Stomach (tissue), 9 donors: ENCODE measurements around the gene NCAPD3. TPM values are rescaled to one million over a fixed set of nuclear protein-coding genes. Genes with fewer than 3 reads are reported as not detected.

Experiments used
- DNase-seq, 2 donors: peaks; one replicate each; pipeline versions ENCODE4 v3.0.0 to v3.0.0-alpha.2; 2013 to 2019
- H3K27ac ChIP-seq, 5 donors: fragments of 200-600 bp in 4 of 5; sonication (generic) in 4 of 5; one replicate each; pipeline ENCODE4 v1.5.1; 2013 to 2019; ENCODE audit warnings: mild to moderate bottlenecking in 1 of 5, moderate library complexity in 1 of 5
- H3K27me3 ChIP-seq, 3 donors: fragments of 200-600 bp; sonication (generic); one replicate each; pipeline ENCODE4 v1.5.1; 2017 to 2019; ENCODE audit warnings: mixed run types in 1 of 3
- H3K36me3 ChIP-seq, 4 donors: fragments of 200-600 bp; sonication (generic); 1 replicate in 3 of 4; 2 replicates in 1 of 4; pipeline ENCODE4 v1.5.1; 2016 to 2019
- H3K4me1 ChIP-seq, 4 donors: fragments of 200-600 bp; sonication (generic); one replicate each; pipeline ENCODE4 v1.5.1; 2016 to 2019
- H3K4me3 ChIP-seq, 4 donors: fragments of 200-600 bp; sonication (generic) in 3 of 4; one replicate each; pipeline ENCODE4 v1.5.1; 2016 to 2019; ENCODE audit warnings: mild to moderate bottlenecking in 1 of 4
- H3K9me3 ChIP-seq, 4 donors: fragments of 200-600 bp; sonication (generic); one replicate each; pipeline ENCODE4 v1.5.1; 2016 to 2019
- EP300 ChIP-seq: sonication (generic); formaldehyde crosslinking; IDR thresholded peaks from one replicate; pipeline ENCODE4 v1.6.1; 2017; ENCODE audit warnings: antibody characterized with exemption
- POLR2A ChIP-seq, 4 donors: fragments of 450-650 bp; IDR thresholded peaks; one replicate each; pipeline ENCODE4 v1.6.1; 2016; ENCODE audit warnings: antibody characterized with exemption in 4 of 4, control low read depth in 2 of 4, mild to moderate bottlenecking in 1 of 4, moderate library complexity in 1 of 4
- POLR2AphosphoS5 ChIP-seq, 3 donors: sonication (generic); formaldehyde crosslinking; IDR thresholded peaks; one replicate each; pipeline ENCODE4 v1.6.1; 2016; ENCODE audit warnings: antibody characterized with exemption in 3 of 3
- WGBS, 5 donors: extraction: QIAGEN DNeasy Blood & Tissue Kit in 3 of 5; methylation state at CpG; one replicate each; pipeline versions ENCODE4 v1.1.5 to v1.1.7; 2013 to 2018; 5-methylcytosine and 5-hydroxymethylcytosine counted together
- intact Hi-C: fragments of 100-400 bp; cut with DNase I; formaldehyde crosslinking; loops from one replicate; pipeline ENCODE4 v1.15.1; 2023; ENCODE audit warnings: low total_unique reads
- polyA plus RNA-seq, 3 donors: library from polyadenylated mRNA; stranded (reverse); fragments of 200-250 nt; gene quantifications; one replicate each; pipeline ENCODE4 v1.2.3, GENCODE V29; 2013
- total RNA-seq, 5 donors: library from RNA; depleted of rRNA; stranded (reverse); fragments of >200 nt; gene quantifications; one replicate each; pipeline versions ENCODE4 v1.1.0 to v1.2.3, GENCODE V29; 2014 to 2016
- TF ChIP-seq, protein P1 (sequence below), 7 experiments: fragments of 450-650 bp in 4 of 7; fragments of 200-600 bp in 3 of 7; sonication (generic) in 3 of 7; IDR thresholded peaks; one replicate each; pipeline ENCODE4 v1.5.1; 2016 to 2019; ENCODE audit warnings: antibody characterized with exemption in 7 of 7, control low read depth in 2 of 7, mild to moderate bottlenecking in 1 of 7
- donor health status: healthy with polysubstance abuse.
- donor health status: Bipolar disorder and iron deficiency.
- donor health status: healthy.

Gene NCAPD3
- total and polyA plus RNA-seq, 8 donors, result 3.3 to 27.8 (median 10.2) TPM

DNA sequence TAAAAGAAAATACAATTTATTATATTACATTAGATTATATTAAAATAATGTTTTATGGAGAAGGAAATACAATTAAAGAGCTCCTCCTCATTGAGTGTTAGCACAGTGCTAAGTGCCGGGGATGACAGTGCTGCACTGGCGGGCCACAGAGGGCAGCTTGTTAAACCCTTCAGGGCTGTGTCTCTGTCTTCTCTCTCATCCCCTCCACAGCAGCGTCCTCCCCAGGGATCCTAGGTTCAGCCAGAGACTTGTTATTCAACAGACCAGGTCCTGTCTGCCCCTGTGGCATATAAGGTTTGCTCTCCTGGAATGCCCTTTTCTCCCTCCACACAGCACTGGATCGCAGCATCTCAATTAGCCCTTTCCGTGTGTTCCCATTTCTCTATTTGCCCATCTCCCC is 15.2 kb upstream of the NCAPD3 start:
- Histone ChIP-seq H3K4me1 (no peaks in the 10 kb centered on the region), H3K27ac (no peak overlapping the region), H3K36me3 (peaks cover 37 to 93% (median 92%) of the 10 kb centered on the region in 4 donors), H3K4me3 (no peak overlapping the region), H3K27me3 (no peaks in the 10 kb centered on the region), H3K9me3 (no peaks in the 10 kb centered on the region)
- no peak for DNase-seq
- TF ChIP-seq, protein P1, sequence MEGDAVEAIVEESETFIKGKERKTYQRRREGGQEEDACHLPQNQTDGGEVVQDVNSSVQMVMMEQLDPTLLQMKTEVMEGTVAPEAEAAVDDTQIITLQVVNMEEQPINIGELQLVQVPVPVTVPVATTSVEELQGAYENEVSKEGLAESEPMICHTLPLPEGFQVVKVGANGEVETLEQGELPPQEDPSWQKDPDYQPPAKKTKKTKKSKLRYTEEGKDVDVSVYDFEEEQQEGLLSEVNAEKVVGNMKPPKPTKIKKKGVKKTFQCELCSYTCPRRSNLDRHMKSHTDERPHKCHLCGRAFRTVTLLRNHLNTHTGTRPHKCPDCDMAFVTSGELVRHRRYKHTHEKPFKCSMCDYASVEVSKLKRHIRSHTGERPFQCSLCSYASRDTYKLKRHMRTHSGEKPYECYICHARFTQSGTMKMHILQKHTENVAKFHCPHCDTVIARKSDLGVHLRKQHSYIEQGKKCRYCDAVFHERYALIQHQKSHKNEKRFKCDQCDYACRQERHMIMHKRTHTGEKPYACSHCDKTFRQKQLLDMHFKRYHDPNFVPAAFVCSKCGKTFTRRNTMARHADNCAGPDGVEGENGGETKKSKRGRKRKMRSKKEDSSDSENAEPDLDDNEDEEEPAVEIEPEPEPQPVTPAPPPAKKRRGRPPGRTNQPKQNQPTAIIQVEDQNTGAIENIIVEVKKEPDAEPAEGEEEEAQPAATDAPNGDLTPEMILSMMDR (IDR thresholded peaks at IDR 0.05), result no peak
- TF ChIP-seq POLR2AphosphoS5 (IDR thresholded peaks at IDR 0.05) (no peak), EP300 (no peak), POLR2A (IDR thresholded peaks at IDR 0.05) (no peak)
- WGBS, 5 donors, result 90 to 99% (median 96%) methylated on average over 5 of the region's 5 CpGs
- intact Hi-C loops, result no loop called here

DNA sequence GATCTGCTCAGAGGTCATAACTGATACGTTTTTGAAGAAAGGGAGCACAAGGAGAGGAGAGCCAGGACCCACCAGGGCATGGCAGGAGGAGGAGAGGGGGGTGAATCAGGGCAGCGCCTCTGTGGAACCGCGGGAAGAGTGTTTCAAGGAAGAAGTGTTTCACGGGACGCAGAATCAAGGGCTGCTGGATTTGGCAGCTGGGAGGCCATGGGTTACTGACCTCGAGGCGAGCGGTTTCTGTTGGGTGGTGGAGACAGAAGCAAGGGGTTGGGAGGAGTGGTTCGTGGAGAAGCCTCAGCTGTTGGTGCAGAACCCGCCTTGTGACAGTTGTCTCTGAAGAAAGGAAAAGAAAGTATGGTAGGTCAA is 13.8 kb upstream of the NCAPD3 start:
- Histone ChIP-seq H3K27ac (no peak overlapping the region), H3K36me3 (peaks cover 25 to 79% (median 78%) of the 10 kb centered on the region in 4 donors), H3K9me3 (no peaks in the 10 kb centered on the region), H3K4me3 (no peak overlapping the region), H3K4me1 (peaks cover 0 to 11% (median 9%) of the 10 kb centered on the region in 4 donors), H3K27me3 (no peaks in the 10 kb centered on the region)
- DNase-seq, result no peak
- WGBS, 5 donors, result 82 to 92% (median 88%) methylated on average over 11 of the region's 11 CpGs
- TF ChIP-seq, protein P1 (IDR thresholded peaks at IDR 0.05), result no peak
- TF ChIP-seq POLR2AphosphoS5 (IDR thresholded peaks at IDR 0.05) (no peak), POLR2A (IDR thresholded peaks at IDR 0.05) (no peak), EP300 (no peak)
- intact Hi-C loops, result no loop called here

DNA sequence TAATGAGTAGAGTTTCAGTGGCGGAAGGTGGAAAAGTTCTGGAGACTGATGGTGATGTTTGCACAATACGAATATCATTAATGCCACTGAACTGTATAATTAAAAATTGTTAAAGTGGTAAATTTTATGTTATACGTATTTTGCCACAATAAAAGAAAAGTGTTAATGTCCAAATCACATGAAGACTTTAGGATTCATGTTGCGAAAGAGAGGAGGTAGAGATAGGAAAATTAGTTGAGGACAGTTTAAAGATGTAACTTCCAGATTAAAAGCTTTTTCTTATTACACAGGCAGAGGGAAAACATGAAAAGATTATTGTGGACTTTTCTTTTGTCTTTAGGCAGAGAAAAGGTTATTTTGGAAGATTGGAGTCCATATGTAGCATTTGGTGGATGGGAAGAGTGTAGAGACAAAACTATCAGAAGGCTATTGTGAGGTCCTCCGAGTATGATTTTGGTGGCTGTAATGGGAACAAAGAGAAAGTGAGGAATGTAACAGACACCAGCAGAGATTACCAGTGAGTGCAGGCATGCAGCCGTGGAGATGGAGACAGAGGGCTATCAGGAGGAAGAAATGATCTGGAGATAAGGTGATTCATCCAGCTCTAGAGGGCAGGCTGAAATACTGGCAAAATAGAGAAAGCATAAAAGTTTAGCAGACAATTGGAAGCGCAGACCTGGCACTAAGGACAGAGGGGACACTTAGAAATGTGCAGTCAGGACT is 13.2 kb upstream of the NCAPD3 start:
- no peaks in the 10 kb centered on the region for H3K27me3 ChIP-seq
- H3K9me3 ChIP-seq, result no peaks in the 10 kb centered on the region
- TF ChIP-seq, protein P1 (IDR thresholded peaks at IDR 0.05), result no peak
- TF ChIP-seq POLR2AphosphoS5 (IDR thresholded peaks at IDR 0.05) (no peak), EP300 (no peak), POLR2A (IDR thresholded peaks at IDR 0.05) (no peak)
- H3K36me3 ChIP-seq, result peaks cover 25 to 73% (median 72%) of the 10 kb centered on the region in 4 donors
- WGBS, 5 donors, result 87 to 94% (median 89%) methylated on average over 7 of the region's 7 CpGs
- no peak overlapping the region for H3K27ac ChIP-seq
- no peak for DNase-seq
- intact Hi-C loops, result no loop called here
- H3K4me1 ChIP-seq, result peaks cover 0 to 17% (median 14%) of the 10 kb centered on the region in 4 donors
- no peak overlapping the region for H3K4me3 ChIP-seq

DNA sequence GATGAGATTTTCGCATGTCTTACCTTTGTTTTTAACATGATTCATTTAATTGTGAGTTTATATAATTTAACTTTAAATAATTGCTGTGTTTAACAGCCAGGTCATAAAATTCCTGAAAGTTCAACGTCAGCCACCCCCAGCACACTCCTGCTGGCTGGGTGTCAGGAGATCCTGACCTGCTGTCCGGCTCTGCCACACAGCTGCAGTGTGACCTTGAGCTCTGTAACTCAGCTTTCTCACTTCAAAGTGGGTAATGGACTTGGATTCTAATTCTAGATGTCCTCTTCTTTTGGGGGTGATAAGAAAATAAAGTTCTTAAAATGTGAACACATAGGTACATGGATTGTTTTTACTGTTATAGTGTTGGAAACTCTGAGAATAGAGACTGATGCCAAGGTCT is 11.6 kb upstream of the NCAPD3 start:
- Histone ChIP-seq H3K4me1 (peaks cover 0 to 29% (median 20%) of the 10 kb centered on the region in 4 donors), H3K9me3 (no peaks in the 10 kb centered on the region), H3K27ac (no peak overlapping the region), H3K36me3 (peaks cover 23 to 61% (median 58%) of the 10 kb centered on the region in 4 donors), H3K27me3 (no peaks in the 10 kb centered on the region), H3K4me3 (no peak overlapping the region)
- intact Hi-C loops, result no loop called here
- no peak for DNase-seq
- WGBS, 5 donors, result 71 to 85% (median 82%) methylated on average over 3 of the region's 3 CpGs
- TF ChIP-seq EP300 (no peak), POLR2AphosphoS5 (IDR thresholded peaks at IDR 0.05) (no peak), POLR2A (IDR thresholded peaks at IDR 0.05) (no peak)
- TF ChIP-seq, protein P1 (IDR thresholded peaks at IDR 0.05), result no peak
